K562 (cell line): ENCODE results near the gene BCAM. TPM values are rescaled to one million over a fixed set of nuclear protein-coding genes. Genes with fewer than 3 reads are reported as not detected.

Experiments
- ATF1 ChIP-seq, 2 experiments: fragments of 450-650 bp in 1 of 2; IDR thresholded peaks; 2 replicates each; pipeline ENCODE4 v1.6.1; 2016; ENCODE audit warnings: missing compliant biosample characterization in 1 of 2, missing genetic modification characterization in 1 of 2
- CBX2 ChIP-seq: fragments of 200-600 bp; sonication (generic); IDR thresholded peaks from one replicate; pipeline ENCODE4 v1.6.1; 2012; ENCODE audit warnings: mild to moderate bottlenecking, low read length, inconsistent platforms; ENCODE audit not compliant: insufficient read depth, poor library complexity, severe bottlenecking
- CREM ChIP-seq: IDR thresholded peaks from 2 replicates; pipeline ENCODE4 v1.6.1; 2014; ENCODE audit warnings: antibody characterized with exemption, low read depth
- ETS2 ChIP-seq: IDR thresholded peaks from 2 replicates; pipeline ENCODE4 v1.6.1; 2016; ENCODE audit warnings: borderline replicate concordance, missing genetic modification characterization, mild to moderate bottlenecking, moderate library complexity, missing compliant biosample characterization; ENCODE audit not compliant: poor library complexity, severe bottlenecking
- HDGF ChIP-seq: fragments of 450-650 bp; IDR thresholded peaks from 2 replicates; pipeline ENCODE4 v1.6.1; 2016
- HOXB6 ChIP-seq: fragments of 250-450 bp; sonication (Bioruptor Pico); IDR thresholded peaks from 2 replicates; pipeline ENCODE4 v1.5.1; 2022; ENCODE audit warnings: mild to moderate bottlenecking, borderline replicate concordance
- KAT8 ChIP-seq: fragments of 450-650 bp; IDR thresholded peaks from 2 replicates; pipeline ENCODE4 v1.6.1; 2016; ENCODE audit warnings: low read depth, mild to moderate bottlenecking
- NFE2L1 ChIP-seq: fragments of 450-650 bp; IDR thresholded peaks from 2 replicates; pipeline ENCODE4 v1.6.1; 2016; ENCODE audit warnings: missing genetic modification characterization, low read depth, mild to moderate bottlenecking, missing compliant biosample characterization, moderate library complexity, borderline replicate concordance
- NR2C1 ChIP-seq, 2 experiments: fragments of 450-650 bp; IDR thresholded peaks; 2 replicates each; pipeline ENCODE4 v1.6.1; 2017; ENCODE audit warnings: mild to moderate bottlenecking in 2 of 2, antibody characterized with exemption in 1 of 2, inconsistent platforms in 1 of 2, missing compliant biosample characterization in 1 of 2, missing genetic modification characterization in 1 of 2
- POLR2G ChIP-seq: fragments of 200-400 bp; formaldehyde crosslinking; IDR thresholded peaks from 2 replicates; pipeline ENCODE4 v1.6.1; 2017; ENCODE audit warnings: low read depth, mild to moderate bottlenecking, antibody characterized with exemption, low read length, moderate library complexity
- XRCC5 ChIP-seq: fragments of 200-400 bp; formaldehyde crosslinking; IDR thresholded peaks from 2 replicates; pipeline ENCODE4 v1.6.1; 2017; ENCODE audit warnings: low read depth, mild to moderate bottlenecking, low read length
- YY1 ChIP-seq, 3 experiments: IDR thresholded peaks; 2 replicates each; pipeline ENCODE4 v1.6.1; 2011; ENCODE audit warnings: low read length in 2 of 3, mild to moderate bottlenecking in 2 of 3, moderate library complexity in 2 of 3, borderline replicate concordance in 1 of 3, control low read depth in 1 of 3, low read depth in 1 of 3; ENCODE audit not compliant: insufficient read depth in 3 of 3, insufficient replicate concordance in 2 of 3, control insufficient read depth in 1 of 3, insufficient read length in 1 of 3; ENCODE audit errors: extremely low read depth in 1 of 3
- ZFPM2 ChIP-seq: fragments of 250-450 bp; sonication (Bioruptor Pico); IDR thresholded peaks from 2 replicates; pipeline ENCODE4 v1.5.1; 2022; ENCODE audit warnings: mild to moderate bottlenecking
- ZNF408 ChIP-seq: fragments of 250-450 bp; sonication (Bioruptor Pico); IDR thresholded peaks from 2 replicates; pipeline ENCODE4 v1.4.0; 2020; ENCODE audit warnings: low read depth, mild to moderate bottlenecking, moderate library complexity
- polyA plus RNA-seq, 8 experiments: library from polyadenylated mRNA; depleted of rRNA in 4 of 8; stranded (reverse) in 5 of 8; unstranded in 3 of 8; fragments of >200 nt; fragmentation: Nextera tagmentation in 2 of 8; fragmentation: Illumina TruSeq in 1 of 8; extraction: Ambion mirVana in 2 of 8; extraction: Trizol in 1 of 8; gene quantifications; 2 replicates each; pipeline versions ENCODE4 v1.2.1 to v1.2.3, GENCODE V29; 2011 to 2014; ENCODE audit warnings: inconsistent platforms in 1 of 8, missing spikeins in 1 of 8
- total RNA-seq, 7 experiments: library from RNA; depleted of rRNA in 6 of 7; stranded (reverse); fragments of >200 nt in 6 of 7; fragmentation: Illumina TruSeq in 2 of 7; extraction: Trizol in 2 of 7; gene quantifications; 2 replicates each; pipeline versions ENCODE4 v1.2.1 to v1.2.3, GENCODE V29; 2011 to 2021; ENCODE audit warnings: low replicate concordance in 1 of 7
- TF ChIP-seq, protein P1 (sequence below): fragments of 450-650 bp; formaldehyde crosslinking; IDR thresholded peaks from 2 replicates; pipeline ENCODE4 v1.4.0; 2020; ENCODE audit warnings: mild to moderate bottlenecking, moderate library complexity
- TF ChIP-seq, protein P2 (sequence below): fragments of 450-650 bp; IDR thresholded peaks from 2 replicates; pipeline ENCODE4 v1.6.1; 2018; ENCODE audit warnings: mild to moderate bottlenecking, low read depth; ENCODE audit not compliant: partially characterized antibody
- TF ChIP-seq, protein P3 (sequence below): fragments of 250-450 bp; sonication (Bioruptor Pico); IDR thresholded peaks from 2 replicates; pipeline ENCODE4 v1.5.0; 2020; ENCODE audit warnings: mild to moderate bottlenecking
- TF ChIP-seq, protein P4 (sequence below): IDR thresholded peaks from 2 replicates; pipeline ENCODE4 v1.6.1; 2011; ENCODE audit warnings: borderline replicate concordance, low read depth, mild to moderate bottlenecking, moderate library complexity, low read length; ENCODE audit not compliant: insufficient read depth, poor library complexity, severe bottlenecking

The BCAM gene
- total and polyA plus RNA-seq, 9 of the 15 experiments (the other 6 are each of a cell fraction or from before 2014, with no cell fraction given) = 0.07 to 1.3 (median 0.33) TPM; not detected in 2

DNA sequence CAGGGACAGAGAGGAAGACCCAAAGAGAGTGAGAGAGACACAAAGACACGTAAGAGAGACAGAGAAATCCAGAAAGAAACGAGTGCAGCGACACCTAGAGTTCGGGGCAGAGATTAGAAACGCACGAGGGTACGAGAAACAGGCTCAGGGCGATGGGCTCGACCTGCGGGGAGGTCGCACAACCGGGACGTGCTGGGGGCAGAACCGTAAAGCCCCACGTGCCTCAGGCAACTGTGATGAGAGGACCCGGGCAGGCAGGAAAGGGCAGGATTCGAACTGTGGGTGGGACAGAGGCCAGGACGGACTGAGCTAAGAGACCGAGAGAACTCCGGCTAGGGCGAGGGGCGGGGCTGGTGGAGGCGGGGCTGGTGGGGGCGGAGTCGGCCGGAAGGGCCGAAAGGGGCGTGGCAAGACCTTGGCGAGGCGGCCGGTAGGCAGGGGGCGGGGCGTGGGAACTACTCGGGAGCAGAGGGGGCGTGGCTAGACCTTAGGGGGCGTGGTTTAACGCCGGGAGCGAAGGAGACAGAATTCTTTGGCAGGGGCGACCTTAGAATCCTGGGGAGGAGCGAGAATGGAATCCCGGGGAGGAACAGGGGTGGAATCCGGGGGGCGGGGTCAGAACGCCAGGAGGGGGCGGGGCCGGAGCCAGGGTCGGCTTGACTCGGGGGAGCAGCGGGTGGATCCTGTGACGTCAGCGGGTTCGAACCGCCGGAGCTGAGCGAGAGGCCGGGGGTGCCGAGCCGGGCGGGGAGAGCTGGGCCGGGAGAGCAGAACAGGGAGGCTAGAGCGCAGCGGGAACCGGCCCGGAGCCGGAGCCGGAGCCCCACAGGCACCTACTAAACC is 36.9 kb downstream of the BCAM start, which contains the start of gene NECTIN2 (continued):
- TF ChIP-seq POLR2G (peak; percentile 76), YY1 (IDR thresholded peaks at IDR 0.05; ENCODE audit: borderline replicate concordance in 1 of 3, control insufficient read depth in 1 of 3, extremely low read depth in 1 of 3, insufficient read depth in 3 of 3, insufficient read length in 1 of 3, insufficient replicate concordance in 2 of 3, low read depth in 1 of 3, low read length in 2 of 3) (peak in 2 of 3 experiments; percentile 23 to 52), KAT8 (no peak), ATF1 (CRISPR knock-in tag; IDR thresholded peaks at IDR 0.05) (0 out of 2 replicates have a peak, but pooled peaks have one; percentile 43), ATF1 (tag; IDR thresholded peaks at IDR 0.05) (peak; percentile 25), XRCC5 (peak; percentile 63; the same call in 1 of the 2 replicates), HDGF (peak; percentile 28; the same call in 1 of the 2 replicates), ZFPM2 (no peak), CREM (peak; percentile 91), NFE2L1 (tag) (no peak), CBX2 (no peak), ETS2 (tag) (no peak), ZNF408 (CRISPR knock-in tag) (no peak), HOXB6 (CRISPR knock-in tag) (no peak), NR2C1 (IDR thresholded peaks at IDR 0.05) (0 out of 2 replicates have a peak, but pooled peaks have one; percentile 31), NR2C1 (tag; IDR thresholded peaks at IDR 0.05) (no peak)
- TF ChIP-seq, protein P1, sequence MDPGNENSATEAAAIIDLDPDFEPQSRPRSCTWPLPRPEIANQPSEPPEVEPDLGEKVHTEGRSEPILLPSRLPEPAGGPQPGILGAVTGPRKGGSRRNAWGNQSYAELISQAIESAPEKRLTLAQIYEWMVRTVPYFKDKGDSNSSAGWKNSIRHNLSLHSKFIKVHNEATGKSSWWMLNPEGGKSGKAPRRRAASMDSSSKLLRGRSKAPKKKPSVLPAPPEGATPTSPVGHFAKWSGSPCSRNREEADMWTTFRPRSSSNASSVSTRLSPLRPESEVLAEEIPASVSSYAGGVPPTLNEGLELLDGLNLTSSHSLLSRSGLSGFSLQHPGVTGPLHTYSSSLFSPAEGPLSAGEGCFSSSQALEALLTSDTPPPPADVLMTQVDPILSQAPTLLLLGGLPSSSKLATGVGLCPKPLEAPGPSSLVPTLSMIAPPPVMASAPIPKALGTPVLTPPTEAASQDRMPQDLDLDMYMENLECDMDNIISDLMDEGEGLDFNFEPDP (CRISPR knock-in tag) = 0 out of 2 replicates have a peak, but pooled peaks have one; percentile 51
- TF ChIP-seq, protein P2, sequence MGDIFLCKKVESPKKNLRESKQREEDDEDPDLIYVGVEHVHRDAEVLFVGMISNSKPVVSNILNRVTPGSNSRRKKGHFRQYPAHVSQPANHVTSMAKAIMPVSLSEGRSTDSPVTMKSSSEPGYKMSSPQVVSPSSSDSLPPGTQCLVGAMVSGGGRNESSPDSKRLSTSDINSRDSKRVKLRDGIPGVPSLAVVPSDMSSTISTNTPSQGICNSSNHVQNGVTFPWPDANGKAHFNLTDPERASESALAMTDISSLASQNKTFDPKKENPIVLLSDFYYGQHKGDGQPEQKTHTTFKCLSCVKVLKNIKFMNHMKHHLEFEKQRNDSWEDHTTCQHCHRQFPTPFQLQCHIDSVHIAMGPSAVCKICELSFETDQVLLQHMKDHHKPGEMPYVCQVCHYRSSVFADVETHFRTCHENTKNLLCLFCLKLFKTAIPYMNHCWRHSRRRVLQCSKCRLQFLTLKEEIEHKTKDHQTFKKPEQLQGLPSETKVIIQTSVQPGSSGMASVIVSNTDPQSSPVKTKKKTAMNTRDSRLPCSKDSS = no peak
- TF ChIP-seq, protein P3, sequence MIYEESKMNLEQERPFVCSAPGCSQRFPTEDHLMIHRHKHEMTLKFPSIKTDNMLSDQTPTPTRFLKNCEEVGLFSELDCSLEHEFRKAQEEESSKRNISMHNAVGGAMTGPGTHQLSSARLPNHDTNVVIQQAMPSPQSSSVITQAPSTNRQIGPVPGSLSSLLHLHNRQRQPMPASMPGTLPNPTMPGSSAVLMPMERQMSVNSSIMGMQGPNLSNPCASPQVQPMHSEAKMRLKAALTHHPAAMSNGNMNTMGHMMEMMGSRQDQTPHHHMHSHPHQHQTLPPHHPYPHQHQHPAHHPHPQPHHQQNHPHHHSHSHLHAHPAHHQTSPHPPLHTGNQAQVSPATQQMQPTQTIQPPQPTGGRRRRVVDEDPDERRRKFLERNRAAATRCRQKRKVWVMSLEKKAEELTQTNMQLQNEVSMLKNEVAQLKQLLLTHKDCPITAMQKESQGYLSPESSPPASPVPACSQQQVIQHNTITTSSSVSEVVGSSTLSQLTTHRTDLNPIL (CRISPR knock-in tag) = no peak
- TF ChIP-seq, protein P4, sequence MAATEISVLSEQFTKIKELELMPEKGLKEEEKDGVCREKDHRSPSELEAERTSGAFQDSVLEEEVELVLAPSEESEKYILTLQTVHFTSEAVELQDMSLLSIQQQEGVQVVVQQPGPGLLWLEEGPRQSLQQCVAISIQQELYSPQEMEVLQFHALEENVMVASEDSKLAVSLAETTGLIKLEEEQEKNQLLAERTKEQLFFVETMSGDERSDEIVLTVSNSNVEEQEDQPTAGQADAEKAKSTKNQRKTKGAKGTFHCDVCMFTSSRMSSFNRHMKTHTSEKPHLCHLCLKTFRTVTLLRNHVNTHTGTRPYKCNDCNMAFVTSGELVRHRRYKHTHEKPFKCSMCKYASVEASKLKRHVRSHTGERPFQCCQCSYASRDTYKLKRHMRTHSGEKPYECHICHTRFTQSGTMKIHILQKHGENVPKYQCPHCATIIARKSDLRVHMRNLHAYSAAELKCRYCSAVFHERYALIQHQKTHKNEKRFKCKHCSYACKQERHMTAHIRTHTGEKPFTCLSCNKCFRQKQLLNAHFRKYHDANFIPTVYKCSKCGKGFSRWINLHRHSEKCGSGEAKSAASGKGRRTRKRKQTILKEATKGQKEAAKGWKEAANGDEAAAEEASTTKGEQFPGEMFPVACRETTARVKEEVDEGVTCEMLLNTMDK = peak; percentile 24
